ENCODE results near the gene TACO1. TPM values are rescaled to one million over a fixed set of nuclear protein-coding genes. Genes with fewer than 3 reads are reported as not detected.

TACO1 gene
- total RNA-seq, 1 experiment from 2014 or later, result 42.3 TPM

GRCh38 chr17:63589646-63590045, 11.0 kb upstream of the TACO1 start:
- no peak overlapping the region for H3K4me3 ChIP-seq
- no peak for DNase-seq
- H3K27me3 ChIP-seq, result no peaks in the 10 kb centered on the region
- no peaks in the 10 kb centered on the region for H3K9me3 ChIP-seq
- H3K36me3 ChIP-seq, result peaks cover 69% of the 10 kb centered on the region

DNA sequence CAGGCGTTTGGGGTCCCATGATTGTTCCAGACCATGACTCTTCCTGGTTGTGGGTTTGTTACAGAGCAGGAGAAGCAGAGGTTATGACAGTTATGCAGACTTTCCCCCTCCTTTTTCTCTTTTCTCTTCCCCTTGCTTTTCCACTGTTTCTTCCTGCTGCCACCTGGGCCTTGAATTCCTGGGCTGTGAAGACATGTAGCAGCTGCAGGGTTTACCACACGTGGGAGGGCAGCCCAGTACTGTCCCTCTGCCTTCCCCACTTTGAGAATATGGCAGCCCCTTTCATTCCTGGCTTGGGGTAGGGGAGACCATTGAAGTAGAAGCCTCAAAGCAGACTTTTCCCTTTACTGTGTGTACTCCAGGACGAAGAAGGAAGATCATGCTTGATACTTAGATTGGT, 7.9 kb upstream of the TACO1 start:
- Histone ChIP-seq H3K4me3 (no peak overlapping the region), H3K27me3 (no peaks in the 10 kb centered on the region), H3K9me3 (no peaks in the 10 kb centered on the region), H3K36me3 (peaks cover 56% of the 10 kb centered on the region)
- no peak for DNase-seq

GRCh38 chr17:63595132-63595531, 5.6 kb upstream of the TACO1 start:
- peaks cover 34% of the 10 kb centered on the region for H3K36me3 ChIP-seq
- DNase-seq, result no peak
- no peak overlapping the region for H3K4me3 ChIP-seq
- H3K9me3 ChIP-seq, result no peaks in the 10 kb centered on the region
- no peaks in the 10 kb centered on the region for H3K27me3 ChIP-seq

GRCh38 chr17:63596856-63597586, 3.7 kb upstream of the TACO1 start:
- no peaks in the 10 kb centered on the region for H3K9me3 ChIP-seq
- no peak for DNase-seq
- peaks cover 17% of the 10 kb centered on the region for H3K36me3 ChIP-seq
- no peaks in the 10 kb centered on the region for H3K27me3 ChIP-seq
- no peak overlapping the region for H3K4me3 ChIP-seq

DNA sequence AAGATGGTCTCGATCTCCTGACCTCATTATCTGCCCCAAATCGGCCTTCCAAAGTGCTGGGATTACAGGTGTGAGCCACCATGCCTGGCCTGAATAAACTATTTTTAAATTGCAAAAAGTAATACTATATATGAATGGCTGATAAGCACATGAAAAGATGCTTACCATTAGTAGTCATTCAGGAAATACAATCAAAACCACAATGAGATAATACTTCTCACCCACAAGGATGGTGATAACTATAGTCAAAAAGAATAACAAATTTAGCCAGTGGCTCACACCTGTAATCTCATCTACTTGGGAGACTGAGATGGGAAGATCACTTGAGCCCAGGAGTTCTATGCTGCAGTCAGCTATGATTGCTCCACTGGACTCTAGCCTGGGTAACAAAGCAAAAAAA, 2.4 kb upstream of the TACO1 start:
- no peaks in the 10 kb centered on the region for H3K9me3 ChIP-seq
- peaks cover 10% of the 10 kb centered on the region for H3K36me3 ChIP-seq
- H3K27me3 ChIP-seq, result no peaks in the 10 kb centered on the region
- no peak overlapping the region for H3K4me3 ChIP-seq
- no peak for DNase-seq

DNA sequence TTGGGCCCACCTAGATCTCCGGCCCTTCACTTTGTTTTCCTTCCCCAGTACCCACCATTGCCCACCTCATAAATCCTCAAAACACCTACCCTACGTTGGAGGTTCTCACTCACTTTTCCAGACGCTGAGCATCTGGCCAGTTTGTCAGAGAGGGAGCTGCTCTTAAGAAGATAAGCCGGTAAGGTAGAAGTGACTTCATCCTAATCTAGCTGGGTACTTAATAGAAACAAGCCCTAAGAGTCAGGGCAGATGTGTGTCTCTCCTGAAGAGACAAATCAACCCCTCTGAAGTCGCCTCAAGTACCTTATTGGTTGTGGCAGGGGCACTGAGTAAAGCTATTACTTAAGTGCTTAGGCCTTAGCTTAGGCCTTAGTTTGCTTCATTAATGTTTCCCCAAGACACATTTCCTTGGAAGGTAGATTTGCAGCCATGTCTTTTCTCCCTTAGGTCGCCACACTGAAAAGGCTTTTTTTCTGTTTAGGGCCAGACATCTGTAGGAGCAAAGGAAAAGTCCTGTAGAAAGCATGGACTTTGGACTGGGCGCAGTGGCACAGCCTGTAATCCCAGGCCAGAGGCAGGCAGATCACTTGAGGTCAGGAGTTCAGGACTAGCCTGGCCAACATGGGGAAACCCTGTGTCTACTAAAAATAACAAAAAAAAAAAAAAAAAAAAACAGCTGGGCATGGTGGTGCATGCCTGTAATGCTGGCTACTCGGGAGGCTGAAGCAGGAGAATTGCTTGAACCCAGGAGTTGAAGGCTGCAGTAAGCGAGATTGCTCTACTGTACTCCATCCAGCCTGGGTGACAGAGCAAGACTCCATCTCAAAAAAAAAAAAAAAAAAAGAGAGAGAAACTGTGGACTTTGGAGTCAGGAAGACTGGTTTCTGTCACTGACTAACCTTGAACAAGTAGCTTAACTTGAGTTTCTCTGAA, 1.0 kb downstream of the TACO1 start:
- no peaks in the 10 kb centered on the region for H3K27me3 ChIP-seq
- no peak for DNase-seq
- no peaks in the 10 kb centered on the region for H3K9me3 ChIP-seq
- H3K36me3 ChIP-seq, result peaks cover 20% of the 10 kb centered on the region
- H3K4me3 ChIP-seq, result peak overlapping the region; percentile 91

DNA sequence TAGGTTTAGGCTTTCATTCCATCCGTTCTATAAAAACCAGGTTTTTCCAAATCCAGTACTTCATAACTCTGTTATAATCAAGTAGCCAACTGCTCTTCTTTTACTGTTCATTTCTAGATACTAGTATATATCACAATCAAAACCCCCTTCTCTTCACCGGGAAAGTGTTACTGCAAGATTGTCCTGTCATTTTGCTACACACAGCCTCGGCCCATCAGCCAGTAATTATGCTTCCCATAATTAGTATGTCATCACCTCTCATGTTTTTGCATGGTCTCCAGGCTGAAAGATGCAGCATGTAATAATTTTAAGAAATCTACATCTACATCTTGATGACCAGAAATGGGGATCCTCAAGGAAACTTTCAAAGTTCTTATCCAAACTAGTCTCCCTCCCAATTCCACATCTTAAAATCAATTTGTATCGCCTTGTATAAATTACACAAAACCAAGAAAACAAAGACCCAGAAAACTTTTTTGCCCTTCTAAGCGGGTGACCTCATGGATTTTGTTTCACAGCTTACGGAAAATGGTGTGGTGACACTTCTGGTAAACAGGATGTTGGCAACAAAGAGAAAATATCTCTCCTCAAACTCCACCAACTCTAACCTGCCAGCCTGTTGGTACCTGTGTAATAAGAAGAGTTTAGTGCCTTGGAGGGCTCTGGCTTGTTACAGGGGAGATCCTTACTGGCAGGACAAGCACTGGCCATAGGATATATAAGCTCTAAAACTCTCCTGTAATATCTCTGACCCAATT, 9.3 kb downstream of the TACO1 start:
- H3K9me3 ChIP-seq, result no peaks in the 10 kb centered on the region
- DNase-seq, result no peak
- peaks cover 25% of the 10 kb centered on the region for H3K36me3 ChIP-seq
- H3K4me3 ChIP-seq, result no peak overlapping the region
- no peaks in the 10 kb centered on the region for H3K27me3 ChIP-seq

DNA sequence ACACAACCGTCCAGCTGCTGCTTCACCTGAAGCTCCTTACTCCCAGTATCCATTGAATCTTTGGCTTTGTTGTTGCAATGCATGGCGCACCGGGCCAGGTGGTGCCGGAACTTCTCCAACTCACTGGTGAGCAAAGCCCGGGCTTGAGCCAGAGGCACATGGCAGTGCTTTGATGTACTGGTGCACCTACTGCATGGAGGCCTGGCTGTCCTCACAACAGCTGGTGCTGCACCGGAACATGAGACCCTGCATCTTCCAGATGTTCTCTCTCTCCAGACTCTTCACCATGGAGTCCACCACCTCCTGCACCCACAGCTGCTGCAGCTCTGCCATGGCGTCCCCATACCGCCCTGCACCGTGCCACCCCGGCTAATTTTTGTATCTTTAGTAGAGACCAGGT, 10.2 kb downstream of the TACO1 start:
- Histone ChIP-seq H3K4me3 (no peak overlapping the region), H3K27me3 (no peaks in the 10 kb centered on the region), H3K36me3 (peaks cover 22% of the 10 kb centered on the region), H3K9me3 (no peaks in the 10 kb centered on the region)
- no peak for DNase-seq

- Histone ChIP-seq H3K36me3 (peaks cover 20% of the 10 kb centered on the region), H3K4me3 (no peak overlapping the region), H3K9me3 (no peaks in the 10 kb centered on the region), H3K27me3 (no peaks in the 10 kb centered on the region)
- DNase-seq, result no peak
Observed at GRCh38 chr17:63611354-63611753, 10.7 kb downstream of the TACO1 start.

- Histone ChIP-seq H3K4me3 (no peak overlapping the region), H3K9me3 (no peaks in the 10 kb centered on the region), H3K36me3 (peaks cover under 1% of the 10 kb centered on the region; the same call in 1 of the 2 replicates), H3K27me3 (no peaks in the 10 kb centered on the region)
- DNase-seq, result no peak
Observed at GRCh38 chr17:63613663-63614062, 13.0 kb downstream of the TACO1 start.

DNA sequence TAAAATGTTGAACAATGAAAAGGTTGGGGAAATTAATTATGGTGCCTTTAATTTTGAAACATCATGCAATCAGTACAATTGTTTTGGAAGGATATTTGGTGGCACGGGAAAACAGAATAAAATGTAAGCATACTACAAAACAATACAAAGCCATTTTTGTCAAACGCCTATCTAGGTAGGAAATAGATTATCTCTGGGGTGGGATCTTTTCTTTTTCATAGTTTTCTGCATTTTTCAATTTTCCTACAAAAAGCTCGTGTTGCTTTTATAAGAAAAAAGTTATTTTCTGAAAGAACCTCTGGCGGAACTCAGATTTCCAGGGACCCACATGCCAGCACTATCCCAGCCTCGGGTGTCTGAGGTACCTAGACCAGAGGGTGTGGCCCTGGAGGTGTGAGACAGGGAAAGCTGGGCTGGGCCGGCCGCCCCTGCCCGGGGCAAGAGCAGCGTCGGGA, 20.6 kb downstream of the TACO1 start:
- Histone ChIP-seq H3K4me3 (peak overlapping the region; percentile 64), H3K36me3 (no peaks in the 10 kb centered on the region), H3K27me3 (no peaks in the 10 kb centered on the region)

GRCh38 chr17:63621684-63622573, 21.2 kb downstream of the TACO1 start, which contains the start of gene MAP3K3:
Gene MAP3K3 (plus strand): TSS chr17:63622417. CDS start chr17:63622760, 343 bp downstream.
- peak; percentile 100 for DNase-seq
- H3K27me3 ChIP-seq, result no peaks in the 10 kb centered on the region
- H3K36me3 ChIP-seq, result no peaks in the 10 kb centered on the region
- H3K9me3 ChIP-seq, result no peaks in the 10 kb centered on the region
- H3K4me3 ChIP-seq, result peak within 1 kb of the TSS; percentile 70

More for the DNA sequence above, 20.6 kb downstream of the TACO1 start:
- H3K9me3 ChIP-seq, result no peaks in the 10 kb centered on the region
- DNase-seq, result no peak

GRCh38 chr17:63622574-63623390, 22.1 kb downstream of the TACO1 start:
- peak overlapping the region; percentile 70 for H3K4me3 ChIP-seq
- DNase-seq, result peak; percentile 78

DNA sequence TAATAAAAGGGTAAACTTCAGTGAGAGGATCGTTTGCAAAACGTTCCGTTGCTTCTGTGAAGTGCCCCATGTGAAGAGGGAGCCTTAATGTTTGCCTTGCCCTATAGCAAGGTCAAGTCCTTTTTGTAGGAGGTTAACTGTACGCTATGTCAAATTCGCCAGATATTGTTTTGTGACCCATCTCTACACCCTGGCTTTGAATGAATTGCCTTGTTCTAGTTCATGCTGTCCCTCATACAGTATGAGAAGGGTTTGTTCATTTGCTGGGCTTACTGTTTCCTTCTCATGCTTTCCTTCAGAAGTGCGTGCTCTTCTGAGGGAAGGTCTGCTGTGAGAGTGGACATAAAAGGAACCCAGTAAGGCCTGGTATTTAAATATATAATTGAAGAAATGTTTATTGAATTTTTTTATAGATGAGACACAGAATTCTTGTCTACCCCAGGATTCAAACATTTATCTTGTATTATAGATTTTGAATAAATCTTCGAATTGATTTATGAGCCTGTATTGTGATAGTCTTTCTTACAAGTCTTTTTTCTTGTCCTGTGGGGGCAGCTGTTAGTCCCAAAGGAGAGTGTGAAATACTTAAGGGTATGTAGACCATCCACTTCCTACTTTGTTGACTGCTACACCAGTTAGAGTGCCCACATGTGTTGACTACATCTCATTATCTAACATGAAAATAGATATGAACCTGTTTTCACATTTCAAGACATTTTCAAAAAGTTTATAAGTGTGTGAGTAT, 23.3 kb downstream of the TACO1 start:
- Histone ChIP-seq H3K27me3 (no peaks in the 10 kb centered on the region), H3K36me3 (no peaks in the 10 kb centered on the region), H3K4me3 (peak overlapping the region; percentile 70), H3K9me3 (no peaks in the 10 kb centered on the region)
- no peak for DNase-seq

More at GRCh38 chr17:63622574-63623390, 22.1 kb downstream of the TACO1 start:
- H3K9me3 ChIP-seq, result no peaks in the 10 kb centered on the region
- no peaks in the 10 kb centered on the region for H3K27me3 ChIP-seq
- H3K36me3 ChIP-seq, result no peaks in the 10 kb centered on the region

- H3K9me3 ChIP-seq, result no peaks in the 10 kb centered on the region
- H3K36me3 ChIP-seq, result no peaks in the 10 kb centered on the region
- no peak overlapping the region for H3K4me3 ChIP-seq
- no peaks in the 10 kb centered on the region for H3K27me3 ChIP-seq
- DNase-seq, result no peak
Observed at GRCh38 chr17:63624531-63624880, 23.8 kb downstream of the TACO1 start.
